Neuronal stem cell (in vitro differentiated cells): Measurements from ENCODE around the gene SDC1.

Source experiments
- DNase-seq: peaks from one replicate; pipeline ENCODE4 v3.0.0-alpha.2; 2013; ENCODE audit warnings: low spot score
- H2AFZ ChIP-seq: one replicate; pipeline ENCODE4 v1.6.1; 2013; ENCODE audit warnings: mild to moderate bottlenecking, low read length, inconsistent platforms
- H2AK5ac ChIP-seq: 2 replicates; pipeline ENCODE4 v1.6.1; 2013; ENCODE audit warnings: low read depth, mild to moderate bottlenecking, inconsistent platforms, low read length, moderate library complexity, mixed read lengths
- H2BK120ac ChIP-seq: 2 replicates; pipeline ENCODE4 v1.6.1; 2013; ENCODE audit warnings: low read depth, mild to moderate bottlenecking, inconsistent platforms, low read length, moderate library complexity, mixed read lengths
- H2BK12ac ChIP-seq: one replicate; pipeline ENCODE4 v1.6.1; 2013; ENCODE audit warnings: low read length, inconsistent platforms
- H2BK15ac ChIP-seq: 2 replicates; pipeline ENCODE4 v1.6.1; 2013; ENCODE audit warnings: mild to moderate bottlenecking, low read length, inconsistent platforms, mixed read lengths
- H2BK5ac ChIP-seq: one replicate; pipeline ENCODE4 v1.6.1; 2013; ENCODE audit warnings: inconsistent platforms, mild to moderate bottlenecking, low read length, moderate library complexity
- H3K14ac ChIP-seq: one replicate; pipeline ENCODE4 v1.6.1; 2013; ENCODE audit warnings: low read length, inconsistent platforms
- H3K18ac ChIP-seq: 2 replicates; pipeline ENCODE4 v1.6.1; 2013; ENCODE audit warnings: low read length, inconsistent platforms
- H3K23ac ChIP-seq: 2 replicates; pipeline ENCODE4 v1.6.1; 2013; ENCODE audit warnings: low read depth, mild to moderate bottlenecking, mixed read lengths, low read length, inconsistent platforms; ENCODE audit not compliant: poor library complexity
- H3K27ac ChIP-seq: replicated peaks from 3 replicates; pipeline ENCODE4 v1.5.1; 2013; ENCODE audit warnings: low read length, inconsistent platforms
- H3K27me3 ChIP-seq, 3 experiments: 2 replicates each; pipeline ENCODE4 v1.6.1; 2013; ENCODE audit warnings: low read length in 3 of 3, mild to moderate bottlenecking in 2 of 3, inconsistent platforms in 1 of 3, low read depth in 1 of 3, mixed read lengths in 1 of 3, moderate library complexity in 1 of 3; ENCODE audit not compliant: control insufficient read depth in 3 of 3, insufficient read depth in 3 of 3
- H3K36me3 ChIP-seq, 2 donors: replicated peaks in 1 of 2; 2 replicates each; pipeline ENCODE4 v1.6.1; 2013; ENCODE audit warnings: low read length in 2 of 2; ENCODE audit not compliant: control insufficient read depth in 2 of 2, insufficient read depth in 2 of 2
- H3K4ac ChIP-seq: 2 replicates; pipeline ENCODE4 v1.6.1; 2013; ENCODE audit warnings: inconsistent platforms, mild to moderate bottlenecking, low read length, moderate library complexity
- H3K4me1 ChIP-seq, 2 donors: 1 replicate in 1 of 2; 2 replicates in 1 of 2; pipeline ENCODE4 v1.6.1; 2013; ENCODE audit warnings: low read length in 2 of 2, low read depth in 1 of 2; ENCODE audit not compliant: control insufficient read depth in 2 of 2, insufficient read depth in 1 of 2
- H3K4me2 ChIP-seq: one replicate; pipeline ENCODE4 v1.6.1; 2013; ENCODE audit warnings: mild to moderate bottlenecking, low read length, inconsistent platforms; ENCODE audit not compliant: insufficient read depth, poor library complexity, severe bottlenecking
- H3K4me3 ChIP-seq, 2 donors: 2 replicates each; pipeline ENCODE4 v1.5.1; 2013; ENCODE audit warnings: low read length in 2 of 2, mild to moderate bottlenecking in 2 of 2, inconsistent platforms in 1 of 2, moderate library complexity in 1 of 2
- H3K79me1 ChIP-seq: one replicate; pipeline ENCODE4 v1.6.1; 2013; ENCODE audit warnings: low read depth, mild to moderate bottlenecking, inconsistent platforms, low read length, moderate library complexity
- H3K9ac ChIP-seq: one replicate; pipeline ENCODE4 v1.6.1; 2013; ENCODE audit warnings: mild to moderate bottlenecking, low read depth, low read length, inconsistent platforms; ENCODE audit not compliant: poor library complexity
- H3K9me3 ChIP-seq, 2 donors: replicated peaks in 1 of 2; 2 replicates each; pipeline versions ENCODE3 to v1.6.1; 2013; ENCODE audit warnings: low read length in 2 of 2, mild to moderate bottlenecking in 2 of 2, inconsistent platforms in 1 of 2, low read depth in 1 of 2, mixed read lengths in 1 of 2, moderate library complexity in 1 of 2; ENCODE audit not compliant: control insufficient read depth in 2 of 2, insufficient read depth in 1 of 2
- H4K8ac ChIP-seq: one replicate; pipeline ENCODE4 v1.6.1; 2013; ENCODE audit warnings: low read depth, mild to moderate bottlenecking, inconsistent platforms, low read length, moderate library complexity
- H4K91ac ChIP-seq: one replicate; pipeline ENCODE4 v1.6.1; 2013; ENCODE audit warnings: low read length, low read depth, mild to moderate bottlenecking, inconsistent platforms; ENCODE audit not compliant: poor library complexity
- WGBS, 2 donors: extraction: QIAGEN DNeasy Blood & Tissue Kit; methylation state at CpG; one replicate each; pipeline ENCODE4 v1.1.7; 2013; ENCODE audit warnings: missing lambda C conversion rate in 2 of 2, mixed read lengths in 1 of 2; ENCODE audit not compliant: insufficient read length in 2 of 2, insufficient replicate concordance in 1 of 2; ENCODE audit errors: extremely low coverage in 2 of 2; 5-methylcytosine and 5-hydroxymethylcytosine counted together

The SDC1 gene

DNA sequence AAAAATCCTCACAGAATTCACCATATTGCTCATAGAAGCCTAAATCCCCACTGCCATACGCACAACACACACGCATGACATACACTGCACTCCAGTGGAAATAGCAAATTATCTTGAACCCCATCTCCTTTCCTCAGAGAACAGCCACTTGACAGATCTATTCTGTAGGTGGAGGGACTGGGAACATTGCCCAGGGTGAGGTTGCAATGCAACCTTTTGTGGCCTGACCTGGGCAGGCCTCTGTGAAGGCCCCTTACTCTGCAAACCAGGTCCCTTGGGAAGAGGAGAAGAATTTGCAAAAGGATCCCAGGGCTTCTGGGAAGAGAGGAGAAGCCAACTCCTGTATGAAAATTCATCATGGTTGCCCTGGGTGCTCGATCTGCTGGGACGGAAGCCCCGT is 51.9 kb downstream of the SDC1 start:
- DNase-seq, result no peak
- no CpG with 5 or more reads among the region's 5 CpGs for WGBS, 2 donors
- Histone ChIP-seq H3K14ac (no peak overlapping the region), H3K4me3 (no peak overlapping the region), H3K36me3 (no peaks in the 10 kb centered on the region), H3K27ac (no peak overlapping the region), H2BK120ac (no peak overlapping the region), H3K4me1 (peaks cover 9% of the 10 kb centered on the region in 2 donors), H2BK12ac (no peak overlapping the region), H2AK5ac (peak overlapping the region; percentile 18), H3K4ac (no peak overlapping the region), H2BK15ac (no peak overlapping the region), H3K9ac (no peak overlapping the region), H2BK5ac (no peak overlapping the region), H3K18ac (no peak overlapping the region), H2AFZ (no peak overlapping the region), H4K8ac (no peak overlapping the region), H3K23ac (no peak overlapping the region), H3K27me3 (peaks cover 0 to 19% (median 0%) of the 10 kb centered on the region in 3 experiments), H3K79me1 (no peaks in the 10 kb centered on the region), H3K9me3 (no peaks in the 10 kb centered on the region), H3K4me2 (no peak overlapping the region), H4K91ac (no peak overlapping the region)

GRCh38 chr2:20172273-20173055 is 52.5 kb downstream of the SDC1 start:
- no peak overlapping the region for H3K14ac ChIP-seq
- H3K4me3 ChIP-seq, result no peak overlapping the region
- H3K27ac ChIP-seq, result no peak overlapping the region
- no peak for DNase-seq
- no peak overlapping the region for H3K4ac ChIP-seq
- H2BK5ac ChIP-seq, result no peak overlapping the region
- H3K9ac ChIP-seq, result no peak overlapping the region
- H3K18ac ChIP-seq, result peak overlapping the region; percentile 79
- H2AFZ ChIP-seq, result peak overlapping the region; percentile 91
- peaks cover 0 to 14% (median 0%) of the 10 kb centered on the region in 3 experiments for H3K27me3 ChIP-seq
- no peak overlapping the region for H3K4me2 ChIP-seq
- H2BK15ac ChIP-seq, result no peak overlapping the region
- WGBS, 2 donors, result no CpG with 5 or more reads among the region's 13 CpGs
- H4K91ac ChIP-seq, result no peak overlapping the region
- no peaks in the 10 kb centered on the region for H3K79me1 ChIP-seq
- no peak overlapping the region for H4K8ac ChIP-seq
- H3K23ac ChIP-seq, result no peak overlapping the region
- no peaks in the 10 kb centered on the region for H3K36me3 ChIP-seq
- no peaks in the 10 kb centered on the region for H3K9me3 ChIP-seq
- no peak overlapping the region for H2BK12ac ChIP-seq
- peaks cover 9% of the 10 kb centered on the region in 2 donors for H3K4me1 ChIP-seq
- H2BK120ac ChIP-seq, result no peak overlapping the region
- H2AK5ac ChIP-seq, result no peak overlapping the region

DNA sequence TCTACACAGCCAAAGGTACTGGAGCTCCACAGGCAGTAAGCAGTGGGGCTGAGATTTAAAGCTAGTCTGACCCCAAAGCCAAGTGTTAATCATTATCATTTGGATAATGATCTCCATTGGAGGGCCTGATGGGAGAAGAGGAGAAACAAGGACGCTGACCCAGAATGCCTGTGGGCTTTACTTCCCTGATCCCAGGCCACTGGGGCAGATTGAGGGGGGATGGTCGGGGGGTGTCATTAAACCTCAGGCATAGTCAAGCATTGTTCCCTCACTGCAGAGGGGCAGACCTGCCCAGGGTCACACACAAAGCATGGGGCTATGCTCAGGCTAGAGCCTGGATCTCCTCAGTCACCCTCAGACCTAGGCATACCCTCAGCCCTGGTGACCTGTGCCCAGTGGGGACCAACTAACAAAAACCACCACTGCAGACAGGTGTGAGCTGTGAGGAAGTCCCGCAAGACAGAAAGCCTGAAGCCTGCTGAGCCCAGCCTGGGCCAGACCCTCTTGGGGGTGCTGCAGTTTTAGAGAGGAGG is 53.4 kb downstream of the SDC1 start:
- H3K23ac ChIP-seq, result peak overlapping the region; percentile 9
- no peak overlapping the region for H3K4ac ChIP-seq
- no peak overlapping the region for H2BK5ac ChIP-seq
- no CpG with 5 or more reads among the region's 3 CpGs for WGBS, 2 donors
- H4K91ac ChIP-seq, result no peak overlapping the region
- no peak overlapping the region for H2BK15ac ChIP-seq
- H2BK12ac ChIP-seq, result no peak overlapping the region
- no peak overlapping the region for H2AFZ ChIP-seq
- H3K79me1 ChIP-seq, result no peaks in the 10 kb centered on the region
- no peak overlapping the region for H2AK5ac ChIP-seq
- no peak overlapping the region for H3K14ac ChIP-seq
- H3K36me3 ChIP-seq, result no peaks in the 10 kb centered on the region
- no peak overlapping the region for H3K27ac ChIP-seq
- no peak overlapping the region for H3K4me2 ChIP-seq
- H3K27me3 ChIP-seq, result peaks cover 0 to 5% (median 0%) of the 10 kb centered on the region in 3 experiments
- no peak overlapping the region for H3K4me3 ChIP-seq
- DNase-seq, result no peak
- H2BK120ac ChIP-seq, result no peak overlapping the region
- H3K9me3 ChIP-seq, result no peaks in the 10 kb centered on the region
- H3K9ac ChIP-seq, result no peak overlapping the region
- H3K18ac ChIP-seq, result no peak overlapping the region
- H4K8ac ChIP-seq, result no peak overlapping the region
- peaks cover 9 to 15% of the 10 kb centered on the region in 2 donors for H3K4me1 ChIP-seq

DNA sequence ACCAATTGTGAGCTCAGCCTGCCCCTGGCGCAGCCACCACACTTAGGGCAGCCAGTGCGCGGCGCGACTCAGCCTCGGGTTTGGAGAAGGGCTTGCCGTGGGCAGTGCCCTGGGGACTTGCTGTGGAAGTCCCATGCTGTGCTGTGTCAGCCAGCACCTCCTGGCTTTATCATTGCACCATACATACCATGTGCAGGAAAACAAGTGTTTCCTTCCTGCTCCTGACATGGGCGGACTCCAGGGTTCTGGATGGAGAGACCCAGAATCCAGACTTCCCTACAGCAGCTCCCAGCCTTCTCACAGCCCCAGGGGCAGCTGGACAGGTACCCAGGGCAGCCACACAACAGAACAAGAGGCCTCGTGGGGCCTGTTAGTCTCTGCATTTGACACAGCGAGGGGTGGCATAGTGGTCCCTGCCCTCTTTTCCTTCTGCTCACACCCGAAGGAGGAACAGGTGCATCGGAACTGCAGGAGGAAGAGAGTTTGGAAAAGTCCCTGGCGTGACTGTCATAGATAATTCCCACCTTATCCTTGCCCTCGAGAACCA is 54.2 kb downstream of the SDC1 start:
- WGBS, 2 donors, result no CpG with 5 or more reads among the region's 14 CpGs
- Histone ChIP-seq H3K14ac (no peak overlapping the region), H3K36me3 (no peaks in the 10 kb centered on the region), H3K27ac (no peak overlapping the region), H2BK12ac (no peak overlapping the region), H3K79me1 (no peaks in the 10 kb centered on the region), H3K9ac (no peak overlapping the region), H3K4me3 (no peak overlapping the region), H3K4ac (no peak overlapping the region), H2BK15ac (no peak overlapping the region), H4K91ac (no peak overlapping the region), H3K23ac (no peak overlapping the region), H4K8ac (no peak overlapping the region), H3K18ac (no peak overlapping the region), H3K27me3 (peaks cover 0 to 5% (median 0%) of the 10 kb centered on the region in 3 experiments), H3K9me3 (peaks cover 0 to 3% of the 10 kb centered on the region in 2 donors), H2BK120ac (no peak overlapping the region), H2AK5ac (no peak overlapping the region), H3K4me2 (no peak overlapping the region), H2AFZ (no peak overlapping the region), H2BK5ac (no peak overlapping the region), H3K4me1 (peaks cover 9 to 16% of the 10 kb centered on the region in 2 donors)
- DNase-seq, result no peak
